ENCODE results near the gene HLA-A. TPM values are rescaled to one million over a fixed set of nuclear protein-coding genes. Genes with fewer than 3 reads are reported as not detected.

The HLA-A gene
- polyA plus RNA-seq, 1 donor (not counting 4 experiments of a cell fraction or from before 2014, with no cell fraction given), result 401 TPM

- DNase-seq (ENCODE audit: low read depth, low spot score), result peak; percentile 21
- H3K4me2 ChIP-seq (ENCODE audit: control insufficient read depth, extremely low read depth, insufficient read depth, low read depth, low read length), result peak overlapping the region; percentile 45
- H3K27ac ChIP-seq (ENCODE audit: control insufficient read depth, insufficient read depth, low read length), result peak overlapping the region; percentile 64
Observed at GRCh38 chr6:29925321-29925720, 17.0 kb upstream of the HLA-A start.

DNA sequence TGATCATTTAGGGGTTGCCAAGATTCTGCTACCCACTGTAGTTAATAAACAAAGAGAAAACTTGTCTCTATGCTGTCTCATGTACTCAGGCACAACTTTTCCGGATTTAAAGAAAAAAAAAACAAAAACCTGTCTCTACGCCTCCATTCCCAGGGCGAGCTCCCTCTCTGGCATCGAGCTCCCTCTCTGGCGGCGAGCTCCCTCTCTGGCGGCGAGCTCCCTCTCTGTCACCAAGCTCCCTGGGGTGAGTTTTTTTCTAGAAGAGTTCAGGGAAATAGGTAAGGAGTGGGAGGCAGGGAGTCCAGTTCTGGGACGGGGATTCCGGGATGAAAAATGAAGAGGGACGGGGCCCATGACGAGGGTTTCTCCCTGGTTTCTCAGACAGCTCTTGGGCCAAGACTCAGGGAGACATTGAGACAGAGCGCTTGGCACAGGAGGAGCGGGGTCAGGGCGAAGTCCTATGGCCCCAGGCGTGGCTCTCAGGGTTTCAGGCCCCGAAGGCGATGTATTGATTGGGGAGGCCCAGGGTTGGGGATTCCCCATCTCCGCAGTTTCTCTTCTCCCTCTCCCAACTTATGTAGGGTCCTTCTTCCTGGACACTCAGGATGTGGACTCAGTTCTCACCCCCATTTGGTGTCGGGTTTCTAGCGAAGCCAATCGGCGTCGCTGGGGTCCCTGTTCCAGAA lies 16.5 kb upstream of the HLA-A start:
- FAIRE-seq, result no peak
- Histone ChIP-seq H2AFZ (ENCODE audit: control insufficient read depth, low read length) (peak overlapping the region; percentile 90), H3K79me2 (ENCODE audit: control insufficient read depth, insufficient read depth, low read length) (no peaks in the 10 kb centered on the region), H3K4me3 (ENCODE audit: control insufficient read depth in 2 of 3, extremely low read depth in 1 of 3, insufficient read depth in 2 of 3, low read depth in 1 of 3, low read length in 3 of 3) (peak overlapping the region; percentile 40 to 57 (median 53)), H3K4me2 (ENCODE audit: control insufficient read depth, extremely low read depth, insufficient read depth, low read depth, low read length) (peak overlapping the region; percentile 61), H3K9ac (ENCODE audit: control insufficient read depth, extremely low read depth, insufficient read depth, low read length) (peak overlapping the region; percentile 81), H4K20me1 (ENCODE audit: control insufficient read depth, extremely low read depth, insufficient read depth, low read length) (no peaks in the 10 kb centered on the region), H3K27ac (ENCODE audit: control insufficient read depth, insufficient read depth, low read length) (peak overlapping the region; percentile 64), H3K9me3 (ENCODE audit: control insufficient read depth, low read depth, low read length) (no peaks in the 10 kb centered on the region), H3K27me3 (ENCODE audit: control insufficient read depth, extremely low read depth, insufficient read depth, low read length) (no peaks in the 10 kb centered on the region), H3K4me1 (ENCODE audit: control insufficient read depth, extremely low read depth, insufficient read depth, low read length) (peaks cover 22% of the 10 kb centered on the region), H3K9me1 (ENCODE audit: control insufficient read depth, extremely low read depth, insufficient read depth, low read length) (no peaks in the 10 kb centered on the region), H3K36me3 (ENCODE audit: control insufficient read depth in 2 of 2, extremely low read depth in 1 of 2, insufficient read depth in 2 of 2, low read length in 2 of 2) (no peaks in the 10 kb centered on the region)
- dilution Hi-C loops (cut with MboI; ENCODE audit: extremely low pct_ligation_motif_present, low sequenced_read_pairs), result no loop called here
- DNase-seq (ENCODE audit: low read depth, low spot score), result no peak
- TF ChIP-seq CTCF (optimal IDR thresholded peaks at IDR 0.05 in 1 of 3, IDR thresholded peaks at IDR 0.05 in 1 of 3, conservative IDR thresholded peaks at IDR 0.05 in 1 of 3; ENCODE audit: extremely low read depth in 1 of 3, insufficient read depth in 2 of 3, low read length in 3 of 3) (no peak), EZH2 (IDR thresholded peaks at IDR 0.05; ENCODE audit: low read length) (no peak)

More at GRCh38 chr6:29925321-29925720, 17.0 kb upstream of the HLA-A start:
- Histone ChIP-seq H3K79me2 (ENCODE audit: control insufficient read depth, insufficient read depth, low read length) (no peaks in the 10 kb centered on the region), H2AFZ (ENCODE audit: control insufficient read depth, low read length) (no peak overlapping the region), H3K9me3 (ENCODE audit: control insufficient read depth, low read depth, low read length) (no peaks in the 10 kb centered on the region), H3K9ac (ENCODE audit: control insufficient read depth, extremely low read depth, insufficient read depth, low read length) (peak overlapping the region; percentile 81), H3K4me3 (ENCODE audit: control insufficient read depth in 2 of 3, extremely low read depth in 1 of 3, insufficient read depth in 2 of 3, low read depth in 1 of 3, low read length in 3 of 3) (no peak overlapping the region), H3K9me1 (ENCODE audit: control insufficient read depth, extremely low read depth, insufficient read depth, low read length) (no peaks in the 10 kb centered on the region), H3K4me1 (ENCODE audit: control insufficient read depth, extremely low read depth, insufficient read depth, low read length) (peaks cover 22% of the 10 kb centered on the region), H3K36me3 (ENCODE audit: control insufficient read depth in 2 of 2, extremely low read depth in 1 of 2, insufficient read depth in 2 of 2, low read length in 2 of 2) (no peaks in the 10 kb centered on the region), H3K27me3 (ENCODE audit: control insufficient read depth, extremely low read depth, insufficient read depth, low read length) (no peaks in the 10 kb centered on the region), H4K20me1 (ENCODE audit: control insufficient read depth, extremely low read depth, insufficient read depth, low read length) (no peaks in the 10 kb centered on the region)
- TF ChIP-seq CTCF (optimal IDR thresholded peaks at IDR 0.05 in 1 of 3, IDR thresholded peaks at IDR 0.05 in 1 of 3, conservative IDR thresholded peaks at IDR 0.05 in 1 of 3; ENCODE audit: extremely low read depth in 1 of 3, insufficient read depth in 2 of 3, low read length in 3 of 3) (no peak), EZH2 (IDR thresholded peaks at IDR 0.05; ENCODE audit: low read length) (no peak)
- dilution Hi-C loops (cut with MboI; ENCODE audit: extremely low pct_ligation_motif_present, low sequenced_read_pairs), result no loop called here
- no peak for FAIRE-seq

All from keratinocyte (primary cell).